ENCODE results near the gene IRX2.

The IRX2 gene

GRCh38 chr5:2721385-2722138, 29.9 kb downstream of the IRX2 start:
- H3K9me3 Mint-ChIP-seq, result no peaks in the 10 kb centered on the region
- peaks cover 4% of the 10 kb centered on the region for H3K27me3 Mint-ChIP-seq
- DNase-seq, result no peak
- H3K4me3 Mint-ChIP-seq, result no peak overlapping the region
- H3K27ac Mint-ChIP-seq, result no peak overlapping the region
- H3K36me3 Mint-ChIP-seq (ENCODE audit: low read depth), result no peaks in the 10 kb centered on the region
- H3K4me1 Mint-ChIP-seq (ENCODE audit: low read depth), result no peaks in the 10 kb centered on the region

GRCh38 chr5:2719332-2719731, 32.1 kb downstream of the IRX2 start:
- no peak for DNase-seq
- H3K4me1 Mint-ChIP-seq (ENCODE audit: low read depth), result no peaks in the 10 kb centered on the region
- peaks cover 4% of the 10 kb centered on the region for H3K27me3 Mint-ChIP-seq
- H3K4me3 Mint-ChIP-seq, result no peak overlapping the region
- H3K9me3 Mint-ChIP-seq, result no peaks in the 10 kb centered on the region
- no peaks in the 10 kb centered on the region for H3K36me3 Mint-ChIP-seq (ENCODE audit: low read depth)
- no peak overlapping the region for H3K27ac Mint-ChIP-seq

GRCh38 chr5:2718115-2718514, 33.4 kb downstream of the IRX2 start:
- Mint-ChIP-seq H3K27me3 (peaks cover 4% of the 10 kb centered on the region), H3K4me1 (ENCODE audit: low read depth) (no peaks in the 10 kb centered on the region)
- DNase-seq, result no peak

GRCh38 chr5:2715856-2716255, 35.6 kb downstream of the IRX2 start:
- Mint-ChIP-seq H3K27me3 (peaks cover 4% of the 10 kb centered on the region), H3K27ac (no peak overlapping the region), H3K36me3 (ENCODE audit: low read depth) (no peaks in the 10 kb centered on the region), H3K9me3 (no peaks in the 10 kb centered on the region), H3K4me1 (ENCODE audit: low read depth) (no peaks in the 10 kb centered on the region), H3K4me3 (no peak overlapping the region)
- DNase-seq, result no peak

More at GRCh38 chr5:2718115-2718514, 33.4 kb downstream of the IRX2 start:
- Mint-ChIP-seq H3K9me3 (no peaks in the 10 kb centered on the region), H3K36me3 (ENCODE audit: low read depth) (no peaks in the 10 kb centered on the region), H3K4me3 (no peak overlapping the region), H3K27ac (no peak overlapping the region)

- Mint-ChIP-seq H3K27ac (no peak overlapping the region), H3K27me3 (peaks cover under 1% of the 10 kb centered on the region), H3K9me3 (no peaks in the 10 kb centered on the region), H3K4me3 (no peak overlapping the region), H3K36me3 (ENCODE audit: low read depth) (no peaks in the 10 kb centered on the region), H3K4me1 (ENCODE audit: low read depth) (no peaks in the 10 kb centered on the region)
- no peak for DNase-seq
Observed at GRCh38 chr5:2714805-2715204, 36.7 kb downstream of the IRX2 start.

- Mint-ChIP-seq H3K27me3 (no peaks in the 10 kb centered on the region), H3K27ac (no peak overlapping the region), H3K4me1 (ENCODE audit: low read depth) (no peaks in the 10 kb centered on the region), H3K36me3 (ENCODE audit: low read depth) (no peaks in the 10 kb centered on the region), H3K9me3 (no peaks in the 10 kb centered on the region), H3K4me3 (no peak overlapping the region)
- no peak for DNase-seq
Observed at GRCh38 chr5:2714026-2714425, 37.5 kb downstream of the IRX2 start.

GRCh38 chr5:2711446-2712425, 39.7 kb downstream of the IRX2 start:
- Mint-ChIP-seq H3K27ac (no peak overlapping the region), H3K36me3 (ENCODE audit: low read depth) (no peaks in the 10 kb centered on the region), H3K4me3 (no peak overlapping the region), H3K27me3 (no peaks in the 10 kb centered on the region), H3K4me1 (ENCODE audit: low read depth) (no peaks in the 10 kb centered on the region), H3K9me3 (no peaks in the 10 kb centered on the region)
- no peak for DNase-seq

- H3K4me1 Mint-ChIP-seq (ENCODE audit: low read depth), result no peaks in the 10 kb centered on the region
- H3K9me3 Mint-ChIP-seq, result no peaks in the 10 kb centered on the region
- no peaks in the 10 kb centered on the region for H3K27me3 Mint-ChIP-seq
- no peaks in the 10 kb centered on the region for H3K36me3 Mint-ChIP-seq (ENCODE audit: low read depth)
- no peak overlapping the region for H3K4me3 Mint-ChIP-seq
- no peak overlapping the region for H3K27ac Mint-ChIP-seq
- DNase-seq, result no peak
Observed at GRCh38 chr5:2710910-2711309, 40.6 kb downstream of the IRX2 start.

- H3K27ac Mint-ChIP-seq, result no peak overlapping the region
- H3K9me3 Mint-ChIP-seq, result no peaks in the 10 kb centered on the region
- no peak for DNase-seq
- no peaks in the 10 kb centered on the region for H3K36me3 Mint-ChIP-seq (ENCODE audit: low read depth)
- peaks cover 3% of the 10 kb centered on the region for H3K27me3 Mint-ChIP-seq
- no peaks in the 10 kb centered on the region for H3K4me1 Mint-ChIP-seq (ENCODE audit: low read depth)
- no peak overlapping the region for H3K4me3 Mint-ChIP-seq
Observed at GRCh38 chr5:2709976-2710689, 41.3 kb downstream of the IRX2 start.

- H3K9me3 Mint-ChIP-seq, result no peaks in the 10 kb centered on the region
- no peaks in the 10 kb centered on the region for H3K36me3 Mint-ChIP-seq (ENCODE audit: low read depth)
- H3K27ac Mint-ChIP-seq, result no peak overlapping the region
- H3K4me1 Mint-ChIP-seq (ENCODE audit: low read depth), result no peaks in the 10 kb centered on the region
- no peak overlapping the region for H3K4me3 Mint-ChIP-seq
- no peak for DNase-seq
- peaks cover 3% of the 10 kb centered on the region for H3K27me3 Mint-ChIP-seq
Observed at GRCh38 chr5:2708751-2709150, 42.7 kb downstream of the IRX2 start.

GRCh38 chr5:2708132-2708531, 43.3 kb downstream of the IRX2 start:
- Mint-ChIP-seq H3K4me3 (no peak overlapping the region), H3K4me1 (ENCODE audit: low read depth) (no peaks in the 10 kb centered on the region), H3K27me3 (peaks cover 3% of the 10 kb centered on the region), H3K36me3 (ENCODE audit: low read depth) (no peaks in the 10 kb centered on the region), H3K9me3 (no peaks in the 10 kb centered on the region), H3K27ac (no peak overlapping the region)
- DNase-seq, result no peak

- Mint-ChIP-seq H3K27me3 (peaks cover 3% of the 10 kb centered on the region), H3K9me3 (no peaks in the 10 kb centered on the region), H3K4me3 (no peak overlapping the region), H3K27ac (no peak overlapping the region), H3K36me3 (ENCODE audit: low read depth) (no peaks in the 10 kb centered on the region), H3K4me1 (ENCODE audit: low read depth) (no peaks in the 10 kb centered on the region)
- no peak for DNase-seq
Observed at GRCh38 chr5:2705861-2706260, 45.6 kb downstream of the IRX2 start.

GRCh38 chr5:2704806-2705645, 46.5 kb downstream of the IRX2 start:
- Mint-ChIP-seq H3K27ac (no peak overlapping the region), H3K4me3 (no peak overlapping the region), H3K36me3 (ENCODE audit: low read depth) (no peaks in the 10 kb centered on the region), H3K9me3 (no peaks in the 10 kb centered on the region), H3K27me3 (peaks cover 3% of the 10 kb centered on the region), H3K4me1 (ENCODE audit: low read depth) (no peaks in the 10 kb centered on the region)
- no peak for DNase-seq

- no peak for DNase-seq
- Mint-ChIP-seq H3K4me3 (no peak overlapping the region), H3K27me3 (peaks cover 3% of the 10 kb centered on the region), H3K36me3 (ENCODE audit: low read depth) (no peaks in the 10 kb centered on the region), H3K27ac (no peak overlapping the region), H3K4me1 (ENCODE audit: low read depth) (no peaks in the 10 kb centered on the region), H3K9me3 (no peaks in the 10 kb centered on the region)
Observed at GRCh38 chr5:2704111-2704510, 47.4 kb downstream of the IRX2 start.

Measured in activated T-cell treated with anti-CD3 and anti-CD28 coated beads, Interleukin-2, amount 50 U/mL, for 24 hours (primary cell).